Tongue (tissue), 2 donors: ENCODE measurements around the gene SLC9A7. TPM values are rescaled to one million over a fixed set of nuclear protein-coding genes. Genes with fewer than 3 reads are reported as not detected.

Experiments used
- DNase-seq: peaks from one replicate; pipeline ENCODE4 v3.0.0-alpha.2; 2015
- total RNA-seq: library from RNA; depleted of rRNA; stranded (reverse); fragments of >200 nt; gene quantifications from one replicate; pipeline ENCODE4 v1.2.3, GENCODE V29; 2014

The SLC9A7 gene
- total RNA-seq, 1 donor from 2014 or later, result 6.9 TPM

DNA sequence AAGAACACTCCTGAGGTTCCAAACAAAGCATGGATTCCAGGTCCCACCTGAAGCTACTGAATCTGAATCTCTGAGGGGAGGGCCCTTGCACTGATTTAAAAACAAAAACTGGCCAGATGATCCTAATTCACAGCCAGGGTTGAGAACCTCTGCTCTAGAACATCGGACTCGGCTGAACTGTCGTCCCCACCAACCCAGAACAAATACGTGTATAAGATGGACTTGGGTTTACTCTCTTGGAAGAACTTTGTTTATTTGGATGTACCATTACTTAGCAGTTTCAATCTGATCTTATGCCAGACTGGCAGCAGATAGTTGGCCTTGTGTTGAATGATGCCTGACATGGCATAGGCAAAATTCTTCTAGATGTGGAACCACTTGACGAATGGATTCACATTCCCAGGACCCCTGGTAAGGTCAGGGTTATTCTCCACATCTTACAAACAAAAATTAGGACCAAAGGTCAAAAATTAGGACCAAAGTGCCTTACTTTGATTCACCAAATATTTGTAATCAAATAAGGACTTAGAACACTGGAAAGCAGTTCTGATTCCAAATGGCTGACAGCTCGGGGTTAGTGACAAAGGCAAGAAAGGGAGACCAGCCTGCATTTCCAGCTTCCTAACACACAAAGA, 156.3 kb downstream of the SLC9A7 start:
- no peak for DNase-seq

- no peak for DNase-seq
Observed at GRCh38 chrX:46601283-46601682, 157.6 kb downstream of the SLC9A7 start.

DNA sequence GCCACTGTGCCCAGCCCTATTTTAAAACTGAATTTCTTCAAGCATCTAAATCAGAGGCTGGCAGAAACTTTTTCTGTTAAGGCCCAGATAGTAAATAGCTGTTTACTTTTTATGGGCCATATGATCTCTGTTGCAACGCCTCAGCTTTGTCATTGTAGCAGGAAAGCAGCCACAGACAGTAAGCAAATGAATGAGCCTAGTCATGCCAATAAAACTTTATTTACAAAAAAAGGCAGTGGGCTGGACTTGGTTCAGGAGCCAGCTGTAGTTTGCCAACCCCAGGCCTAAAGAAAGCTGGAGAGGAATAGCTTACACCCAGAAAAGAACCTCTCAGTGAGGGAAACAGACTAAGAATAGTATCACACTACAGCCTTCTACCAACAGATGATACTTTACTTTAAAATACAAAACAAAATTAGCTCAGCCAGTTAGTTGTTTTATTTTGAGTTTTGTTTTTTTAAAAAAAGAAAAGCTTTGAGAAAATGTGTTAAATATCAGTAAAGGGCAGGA, 159.8 kb downstream of the SLC9A7 start:
- DNase-seq, result no peak

GRCh38 chrX:46597771-46598170, 161.1 kb downstream of the SLC9A7 start:
- DNase-seq, result no peak

GRCh38 chrX:46597208-46597607, 161.7 kb downstream of the SLC9A7 start:
- no peak for DNase-seq

DNA sequence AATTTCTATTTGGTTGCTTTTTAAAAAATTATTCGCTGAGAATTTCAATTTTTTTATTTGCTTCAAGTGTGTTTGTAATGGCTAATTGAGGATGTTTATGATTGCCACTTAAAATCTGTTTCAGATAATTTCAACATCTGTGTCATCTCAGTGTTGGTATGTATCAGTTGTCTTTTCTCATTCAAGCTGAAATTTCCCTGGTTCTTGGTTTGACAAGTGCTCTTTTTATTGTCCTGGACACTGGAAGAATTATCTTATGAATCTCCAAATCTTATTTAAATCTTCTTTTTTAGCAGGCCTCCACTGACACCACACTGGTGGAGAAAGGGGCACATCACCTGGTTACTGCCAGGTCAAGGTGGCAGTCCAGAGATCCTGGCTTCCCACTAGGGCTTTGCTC, 163.8 kb downstream of the SLC9A7 start:
- no peak for DNase-seq

DNA sequence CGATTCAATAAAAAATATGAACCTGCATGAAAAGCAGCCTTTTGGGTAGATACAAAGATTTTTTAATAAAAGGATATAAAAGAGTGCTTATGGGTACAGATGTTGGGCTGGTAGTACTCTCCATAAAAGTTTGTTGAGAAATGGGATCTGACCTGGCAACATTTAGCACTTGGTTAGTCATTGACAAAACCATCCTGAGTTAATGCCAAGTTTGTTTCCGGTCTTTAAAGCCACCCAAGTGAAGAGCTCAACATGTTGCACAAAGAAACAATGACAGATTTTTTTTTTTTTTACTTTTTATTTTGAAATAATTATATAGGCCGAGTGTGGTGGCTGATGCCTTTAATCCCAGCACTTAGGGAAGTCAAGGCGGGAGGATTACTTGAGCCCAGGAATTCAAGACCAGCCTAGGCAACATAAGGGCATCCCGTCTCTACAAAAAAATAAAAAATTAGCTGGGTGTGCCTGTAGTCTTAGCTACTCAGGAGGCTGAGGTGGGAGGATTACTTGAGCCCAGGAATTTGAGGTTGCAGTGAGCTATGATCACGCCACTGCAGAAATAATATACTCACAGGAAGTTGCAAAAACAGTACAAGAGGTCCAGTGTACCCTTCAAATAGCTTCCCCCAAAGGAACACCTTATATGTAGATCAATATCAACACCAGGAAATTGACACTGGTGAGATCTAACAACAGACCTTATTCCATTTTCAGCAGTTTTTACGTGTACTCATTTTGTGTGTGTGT, 168.8 kb downstream of the SLC9A7 start:
- peak; percentile 17 for DNase-seq

- DNase-seq, result peak; percentile 15
Observed at GRCh38 chrX:46588263-46588662, 170.7 kb downstream of the SLC9A7 start.

DNA sequence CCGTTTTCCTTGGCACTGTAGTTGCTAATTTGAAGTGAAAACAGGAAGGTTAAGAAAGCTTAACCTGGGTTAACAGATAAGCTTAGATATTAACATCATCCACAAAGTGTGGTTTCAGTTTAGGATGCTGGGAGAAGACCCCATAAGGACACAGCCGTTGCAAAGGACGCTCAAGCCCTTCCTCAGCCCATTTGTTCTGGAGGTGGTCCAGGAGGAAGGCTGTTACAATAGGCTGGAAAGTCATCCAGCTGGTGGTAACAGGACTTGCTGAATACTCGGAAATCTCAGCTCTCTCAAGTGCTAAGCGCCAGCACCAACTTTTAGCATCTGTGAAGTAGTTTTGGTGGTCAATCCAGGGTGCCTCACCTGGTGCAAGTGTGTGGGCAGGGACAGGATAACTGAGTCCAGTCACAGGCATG, 171.2 kb downstream of the SLC9A7 start:
- DNase-seq, result peak; percentile 37

GRCh38 chrX:46587158-46587557, 171.8 kb downstream of the SLC9A7 start:
- DNase-seq, result no peak

DNA sequence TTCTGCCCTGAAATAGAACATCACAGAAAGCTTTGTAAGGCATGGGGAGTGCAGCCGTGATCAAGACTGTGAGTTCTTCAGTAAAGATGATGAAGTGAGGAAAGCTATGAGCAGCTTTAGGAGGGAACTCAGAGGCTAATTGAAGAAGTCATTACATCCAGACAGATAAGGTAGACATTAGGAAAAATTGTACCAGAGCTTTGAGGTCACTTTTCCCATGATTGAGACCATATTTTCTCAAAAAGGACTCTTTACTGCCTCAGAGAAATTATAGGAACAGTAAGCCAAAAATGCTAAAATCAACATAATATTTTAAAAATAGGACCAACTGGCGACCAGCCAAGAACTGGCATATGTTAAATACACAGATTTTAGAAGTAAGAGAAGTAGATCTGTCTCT, 174.2 kb downstream of the SLC9A7 start:
- no peak for DNase-seq

DNA sequence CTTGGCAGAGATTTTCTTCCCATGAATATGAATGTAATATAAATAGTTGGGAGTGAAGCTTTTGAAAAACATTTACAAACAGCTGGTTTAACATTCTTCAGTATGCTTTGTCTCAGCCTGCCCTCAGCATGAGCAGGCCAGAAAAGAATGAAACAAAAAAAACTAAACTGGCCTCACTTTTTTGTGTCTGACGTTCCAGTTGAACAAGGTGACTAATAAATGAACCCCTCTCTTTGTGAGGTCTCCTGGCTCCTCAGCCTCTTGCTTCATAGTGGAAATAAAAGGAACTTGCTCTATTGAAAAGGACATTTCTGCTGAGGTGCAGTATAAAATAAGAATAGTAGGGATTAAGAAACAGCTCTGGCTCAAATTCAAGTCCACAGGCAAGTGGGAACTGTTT, 176.0 kb downstream of the SLC9A7 start:
- peak; percentile 46 for DNase-seq

DNA sequence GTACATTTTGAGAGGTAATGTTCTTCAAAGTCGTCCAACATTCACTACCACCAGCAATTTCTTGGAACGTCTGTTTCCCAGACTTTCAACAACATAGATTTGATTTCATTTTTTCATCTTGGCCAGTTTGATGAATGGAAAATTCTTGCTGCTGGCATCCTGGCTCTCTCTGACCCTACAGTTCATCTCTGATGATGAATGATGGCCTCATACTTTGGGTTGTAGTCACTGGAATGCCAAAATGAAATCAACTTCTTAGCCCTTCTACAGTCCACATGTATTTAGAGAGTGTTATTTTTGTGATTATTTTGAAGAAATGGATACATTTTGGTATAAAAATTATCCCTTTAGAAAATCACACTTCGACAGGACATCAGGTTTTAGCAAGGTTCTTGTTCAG, 176.6 kb downstream of the SLC9A7 start:
- no peak for DNase-seq

DNA sequence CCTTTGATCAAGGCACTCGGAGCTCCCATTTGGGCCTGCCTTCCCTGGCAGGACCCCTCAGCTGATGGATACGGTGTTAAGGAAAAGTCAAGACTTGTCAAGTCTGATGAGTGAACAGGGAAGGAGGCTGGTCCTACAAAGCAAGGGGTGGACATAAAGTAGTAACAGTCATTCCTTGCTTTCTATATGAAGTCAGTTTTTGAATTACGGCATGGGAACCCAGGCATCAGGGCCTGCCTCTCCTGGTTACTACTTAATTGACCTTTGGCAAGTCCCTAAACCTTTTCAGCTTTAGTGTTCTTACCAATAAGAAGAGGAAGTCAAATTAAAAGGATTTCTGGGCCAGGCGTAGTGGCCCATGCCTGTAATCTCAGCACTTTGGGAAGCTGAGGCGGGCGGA, 178.3 kb downstream of the SLC9A7 start:
- no peak for DNase-seq

DNA sequence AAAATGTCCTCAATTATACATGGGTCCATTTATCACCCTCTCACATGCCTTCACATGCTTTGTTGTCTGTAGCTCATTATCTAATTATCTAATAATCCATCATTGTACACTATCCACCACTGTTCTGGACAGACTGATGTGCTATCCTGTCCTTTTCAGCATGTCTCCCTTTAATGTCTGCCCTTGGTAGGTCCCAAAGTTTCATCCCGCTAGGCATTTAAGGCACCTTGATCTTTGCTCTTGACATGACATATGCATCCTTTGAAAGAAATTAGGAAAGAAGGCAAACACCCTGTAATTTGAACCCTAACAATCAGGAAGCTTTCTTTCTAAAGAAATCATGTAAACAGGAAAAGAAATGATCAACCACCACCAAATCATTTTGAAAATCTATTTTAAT, 179.7 kb downstream of the SLC9A7 start:
- DNase-seq, result no peak

- DNase-seq, result no peak
Observed at GRCh38 chrX:46577221-46578005, 181.5 kb downstream of the SLC9A7 start.

GRCh38 chrX:46576458-46576857, 182.5 kb downstream of the SLC9A7 start:
- DNase-seq, result no peak

DNA sequence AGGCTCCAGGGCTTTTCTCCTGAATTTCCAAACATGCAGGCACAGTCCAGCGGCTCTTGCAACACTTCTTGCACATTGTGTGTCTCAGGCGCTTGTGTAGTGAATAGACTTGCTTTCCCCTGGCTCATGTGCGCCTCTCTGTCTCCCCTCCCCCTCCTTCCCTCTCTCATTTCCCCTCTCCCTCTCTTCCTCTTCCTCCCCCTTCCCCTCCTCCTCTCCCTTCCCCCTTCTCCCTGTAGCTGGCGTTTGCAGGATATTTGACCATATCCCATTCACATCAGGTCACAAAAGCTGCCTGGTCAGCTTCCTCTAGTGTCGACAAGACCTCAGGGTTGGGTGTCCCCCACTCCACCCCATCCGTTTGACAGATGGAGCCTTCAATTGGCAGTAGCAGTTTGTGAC, 182.9 kb downstream of the SLC9A7 start:
- DNase-seq, result no peak

DNA sequence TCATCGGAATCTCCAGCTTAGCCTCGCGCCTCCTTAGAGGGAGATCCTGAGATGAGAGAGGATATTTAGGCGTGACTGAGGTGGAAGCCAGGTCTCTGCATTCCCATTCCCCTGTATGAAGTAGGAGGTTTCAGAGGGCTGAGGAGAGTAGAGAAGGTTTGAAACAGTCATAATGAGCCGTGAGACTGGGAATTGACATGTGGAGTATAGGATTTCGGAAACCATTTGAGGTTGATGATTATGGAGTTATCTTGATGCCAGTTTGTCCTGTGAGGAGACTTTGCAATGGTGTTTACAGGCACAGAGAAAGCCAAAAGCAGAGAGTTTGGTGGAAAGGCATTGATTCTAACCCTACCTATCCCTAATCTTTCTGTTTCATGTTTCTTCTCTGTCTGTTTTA, 183.3 kb downstream of the SLC9A7 start:
- no peak for DNase-seq

GRCh38 chrX:46574774-46575381, 184.0 kb downstream of the SLC9A7 start:
- DNase-seq, result no peak

- peak; percentile 54 for DNase-seq
Observed at GRCh38 chrX:46573892-46574773, 184.8 kb downstream of the SLC9A7 start.
